Neural cell (in vitro differentiated cells): ENCODE results near the gene DFFA. TPM values are rescaled to one million over a fixed set of nuclear protein-coding genes. Genes with fewer than 3 reads are reported as not detected.

ENCODE experiments used
- H2AFZ ChIP-seq: fragments of 200-600, 300-800 bp; sonication (generic), shearing (Covaris generic); 2 replicates; pipeline ENCODE4 v1.6.0; 2014; ENCODE audit warnings: low read depth, mild to moderate bottlenecking, antibody characterized with exemption, low read length, moderate library complexity
- H3F3A ChIP-seq: fragments of 200-600 bp; shearing (Covaris generic); 2 replicates; pipeline ENCODE4 v1.6.1; 2016; ENCODE audit warnings: mild to moderate bottlenecking, moderate library complexity, mixed read lengths, antibody characterized with exemption, low read length; ENCODE audit not compliant: insufficient read depth, poor library complexity, severe bottlenecking
- H3K27ac ChIP-seq: fragments of 200-600, 300-800 bp; sonication (generic), shearing (Covaris generic); 2 replicates; pipeline ENCODE4 v1.5.1; 2014; ENCODE audit warnings: mild to moderate bottlenecking, low read length, moderate library complexity
- H3K27me3 ChIP-seq: fragments of 300-800, 200-600 bp; sonication (generic), shearing (Covaris generic); 2 replicates; pipeline ENCODE4 v1.6.0; 2014; ENCODE audit warnings: mild to moderate bottlenecking, low read depth, low read length, moderate library complexity; ENCODE audit not compliant: insufficient read depth
- H3K36me3 ChIP-seq: fragments of 300-800, 200-600 bp; sonication (generic), shearing (Covaris generic); 2 replicates; pipeline ENCODE4 v1.5.1; 2014; ENCODE audit warnings: mild to moderate bottlenecking, antibody characterized with exemption, low read length, moderate library complexity; ENCODE audit not compliant: insufficient read depth
- H3K4me2 ChIP-seq: fragments of 300-800, 200-600 bp; sonication (generic), shearing (Covaris generic); 2 replicates; pipeline ENCODE4 v1.6.0; 2014; ENCODE audit warnings: mild to moderate bottlenecking, low read length
- H3K4me3 ChIP-seq: fragments of 300-800, 200-600 bp; sonication (generic), shearing (Covaris generic); 2 replicates; pipeline ENCODE4 v1.5.1; 2014; ENCODE audit warnings: mild to moderate bottlenecking, low read length, moderate library complexity
- H3K79me2 ChIP-seq: fragments of 200-600 bp; shearing (Covaris generic); replicated peaks from 2 replicates; pipeline ENCODE4 v1.6.0; 2014; ENCODE audit warnings: mild to moderate bottlenecking, low read length, moderate library complexity; ENCODE audit not compliant: insufficient read depth
- H3K9ac ChIP-seq: fragments of 300-800, 200-600 bp; sonication (generic), shearing (Covaris generic); 2 replicates; pipeline ENCODE4 v1.6.1; 2016; ENCODE audit warnings: mild to moderate bottlenecking, low read length, mixed read lengths
- H3K9me2 ChIP-seq: fragments of 200-600 bp; shearing (Covaris generic); 2 replicates; pipeline ENCODE4 v1.6.1; 2016; ENCODE audit warnings: mild to moderate bottlenecking, low read length, mixed read lengths; ENCODE audit not compliant: insufficient read depth
- H3K9me3 ChIP-seq: fragments of 200-600, 300-800 bp; sonication (generic), shearing (Covaris generic); 2 replicates; pipeline ENCODE4 v1.6.1; 2016; ENCODE audit warnings: mild to moderate bottlenecking, mixed run types, low read length, moderate library complexity, mixed read lengths
- H4K20me1 ChIP-seq: fragments of 200-600 bp; shearing (Covaris generic); 2 replicates; pipeline ENCODE4 v1.6.1; 2016; ENCODE audit warnings: mild to moderate bottlenecking, mixed run types; ENCODE audit not compliant: insufficient read depth
- CTCF ChIP-seq: fragments of 450-650 bp; IDR thresholded peaks from 2 replicates; pipeline ENCODE4 v1.5.1; 2014; ENCODE audit warnings: antibody characterized with exemption, mild to moderate bottlenecking, moderate library complexity; ENCODE audit not compliant: poor library complexity, severe bottlenecking
- EP300 ChIP-seq: fragments of 450-650 bp; conservative IDR thresholded peaks from 2 replicates; pipeline ENCODE4 v1.6.1; 2014; ENCODE audit warnings: antibody characterized with exemption, mild to moderate bottlenecking, moderate library complexity; ENCODE audit not compliant: poor library complexity, severe bottlenecking
- EZH2 ChIP-seq: fragments of 200-600, 300-800 bp; shearing (Covaris generic), sonication (generic); IDR thresholded peaks from 2 replicates; pipeline ENCODE4 v1.6.1; 2014; ENCODE audit warnings: antibody characterized with exemption, low read length, borderline replicate concordance, mild to moderate bottlenecking; ENCODE audit not compliant: insufficient read depth, poor library complexity, severe bottlenecking
- MXI1 ChIP-seq: fragments of 450-650 bp; conservative IDR thresholded peaks from 2 replicates; pipeline ENCODE4 v1.6.1; 2014; ENCODE audit warnings: antibody characterized with exemption, mild to moderate bottlenecking; ENCODE audit not compliant: poor library complexity, severe bottlenecking
- POLR2AphosphoS5 ChIP-seq: IDR thresholded peaks from 2 replicates; pipeline ENCODE4 v1.6.1; 2012
- RAD21 ChIP-seq: fragments of 450-650 bp; conservative IDR thresholded peaks from 2 replicates; pipeline ENCODE4 v1.6.1; 2014; ENCODE audit warnings: antibody characterized with exemption, mild to moderate bottlenecking, moderate library complexity
- REST ChIP-seq: IDR thresholded peaks from 2 replicates; pipeline ENCODE4 v1.6.1; 2012; ENCODE audit warnings: borderline replicate concordance
- SMC3 ChIP-seq: fragments of 450-650 bp; conservative IDR thresholded peaks from 2 replicates; pipeline ENCODE4 v1.6.1; 2014; ENCODE audit warnings: antibody characterized with exemption, mild to moderate bottlenecking, moderate library complexity; ENCODE audit not compliant: poor library complexity
- TAF1 ChIP-seq: IDR thresholded peaks from 2 replicates; pipeline ENCODE4 v1.6.1; 2012; ENCODE audit warnings: low read depth
- polyA plus RNA-seq: library from polyadenylated mRNA; depleted of rRNA; stranded (reverse); fragments of >200 nt; gene quantifications from 2 replicates; pipeline ENCODE4 v1.2.3, GENCODE V29; 2014

The DFFA gene
- polyA plus RNA-seq, 1 donor from 2014 or later: 32.7 TPM

DNA sequence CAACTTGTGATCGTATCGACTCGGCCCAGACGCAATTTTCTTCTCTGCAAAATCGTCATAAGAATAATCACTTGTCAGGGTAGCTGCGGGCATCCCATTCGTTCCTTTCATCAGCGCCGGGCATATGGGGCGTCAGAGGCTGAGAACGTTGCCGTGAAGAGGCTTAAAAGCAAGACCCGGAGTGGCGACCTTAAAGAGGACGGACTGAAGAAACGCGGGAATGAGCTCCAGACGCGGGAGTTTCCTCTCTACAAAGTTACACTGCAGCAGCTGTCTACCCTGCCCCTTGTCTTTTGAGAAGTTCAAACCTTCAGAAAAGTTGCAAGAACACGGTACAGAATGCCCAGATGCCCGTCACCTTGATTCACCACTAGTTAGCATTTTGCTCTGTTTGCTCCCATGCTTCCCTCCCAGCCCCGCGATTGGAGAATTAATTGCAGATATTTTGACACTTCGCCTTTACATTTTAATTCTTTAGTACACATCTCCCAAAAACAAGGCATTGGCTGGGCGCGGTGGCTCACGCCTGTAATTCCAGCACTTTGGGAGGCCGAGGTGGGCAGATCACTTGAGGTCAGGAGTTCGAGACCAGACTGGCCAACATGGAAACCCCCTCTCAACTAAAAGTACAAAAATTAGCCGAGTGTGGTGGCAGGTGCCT is 41.1 kb downstream of the DFFA start:
- Histone ChIP-seq H3K36me3 (no peaks in the 10 kb centered on the region), H3K27ac (peak overlapping the region; percentile 86), H3K9me2 (no peaks in the 10 kb centered on the region), H3K9me3 (no peaks in the 10 kb centered on the region), H3K9ac (peak overlapping the region; percentile 91), H3K4me3 (peak overlapping the region; percentile 98), H3K4me2 (peak overlapping the region; percentile 67), H3K27me3 (no peaks in the 10 kb centered on the region), H4K20me1 (no peaks in the 10 kb centered on the region), H3F3A (no peaks in the 10 kb centered on the region), H3K79me2 (peaks cover 5% of the 10 kb centered on the region), H2AFZ (peak overlapping the region; percentile 97)
- TF ChIP-seq REST: no peak
- no peak for TF ChIP-seq CTCF
- TF ChIP-seq RAD21: no peak
- no peak for TF ChIP-seq EZH2
- no peak for TF ChIP-seq EP300
- no peak for TF ChIP-seq MXI1
- TF ChIP-seq TAF1: no peak
- TF ChIP-seq POLR2AphosphoS5: no peak
- TF ChIP-seq SMC3: no peak

- Histone ChIP-seq H3K9me3 (no peaks in the 10 kb centered on the region), H3K4me3 (peak within 1 kb of the TSS; percentile 98), H4K20me1 (no peaks in the 10 kb centered on the region), H3F3A (no peaks in the 10 kb centered on the region), H3K9ac (peak within 1 kb of the TSS; percentile 91), H2AFZ (peak within 1 kb of the TSS; percentile 97), H3K4me2 (peak within 1 kb of the TSS; percentile 67), H3K27ac (peak within 1 kb of the TSS; percentile 86), H3K27me3 (no peaks in the 10 kb centered on the region), H3K9me2 (no peaks in the 10 kb centered on the region), H3K79me2 (peaks cover 5% of the 10 kb centered on the region), H3K36me3 (no peaks in the 10 kb centered on the region)
- TF ChIP-seq RAD21: peak; percentile 70
- peak; percentile 92 for TF ChIP-seq SMC3
- peak; percentile 98 for TF ChIP-seq MXI1
- TF ChIP-seq EP300: peak; percentile 72
- TF ChIP-seq REST: no peak
- TF ChIP-seq POLR2AphosphoS5: peak; percentile 79
- no peak for TF ChIP-seq TAF1
- peak; percentile 99 for TF ChIP-seq CTCF
- no peak for TF ChIP-seq EZH2
Measured at GRCh38 chr1:10430216-10431069, 41.9 kb downstream of the DFFA start, which contains the start of gene CENPS. CENPS (plus strand) TSS chr1:10430433; CDS start chr1:10430518, 85 bp downstream.
